ENCODE data around the gene ZNF132.

DNA sequence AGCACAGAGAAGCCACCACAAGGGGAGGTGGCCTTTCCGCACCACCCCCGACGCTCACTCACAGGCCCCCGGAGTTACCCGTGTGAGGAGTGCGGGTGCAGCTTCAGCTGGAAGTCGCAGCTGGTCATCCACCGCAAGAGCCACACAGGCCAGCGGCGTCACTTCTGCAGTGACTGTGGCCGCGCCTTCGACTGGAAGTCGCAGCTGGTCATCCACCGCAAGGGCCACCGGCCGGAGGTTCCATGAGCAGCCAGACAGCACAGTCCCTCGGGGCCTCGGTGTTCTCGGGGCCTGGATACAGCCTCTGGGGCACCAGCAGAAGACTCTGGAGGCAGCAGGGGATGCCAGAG is 40.5 kb upstream of the ZNF132 start:
- TF ChIP-seq, protein P1, sequence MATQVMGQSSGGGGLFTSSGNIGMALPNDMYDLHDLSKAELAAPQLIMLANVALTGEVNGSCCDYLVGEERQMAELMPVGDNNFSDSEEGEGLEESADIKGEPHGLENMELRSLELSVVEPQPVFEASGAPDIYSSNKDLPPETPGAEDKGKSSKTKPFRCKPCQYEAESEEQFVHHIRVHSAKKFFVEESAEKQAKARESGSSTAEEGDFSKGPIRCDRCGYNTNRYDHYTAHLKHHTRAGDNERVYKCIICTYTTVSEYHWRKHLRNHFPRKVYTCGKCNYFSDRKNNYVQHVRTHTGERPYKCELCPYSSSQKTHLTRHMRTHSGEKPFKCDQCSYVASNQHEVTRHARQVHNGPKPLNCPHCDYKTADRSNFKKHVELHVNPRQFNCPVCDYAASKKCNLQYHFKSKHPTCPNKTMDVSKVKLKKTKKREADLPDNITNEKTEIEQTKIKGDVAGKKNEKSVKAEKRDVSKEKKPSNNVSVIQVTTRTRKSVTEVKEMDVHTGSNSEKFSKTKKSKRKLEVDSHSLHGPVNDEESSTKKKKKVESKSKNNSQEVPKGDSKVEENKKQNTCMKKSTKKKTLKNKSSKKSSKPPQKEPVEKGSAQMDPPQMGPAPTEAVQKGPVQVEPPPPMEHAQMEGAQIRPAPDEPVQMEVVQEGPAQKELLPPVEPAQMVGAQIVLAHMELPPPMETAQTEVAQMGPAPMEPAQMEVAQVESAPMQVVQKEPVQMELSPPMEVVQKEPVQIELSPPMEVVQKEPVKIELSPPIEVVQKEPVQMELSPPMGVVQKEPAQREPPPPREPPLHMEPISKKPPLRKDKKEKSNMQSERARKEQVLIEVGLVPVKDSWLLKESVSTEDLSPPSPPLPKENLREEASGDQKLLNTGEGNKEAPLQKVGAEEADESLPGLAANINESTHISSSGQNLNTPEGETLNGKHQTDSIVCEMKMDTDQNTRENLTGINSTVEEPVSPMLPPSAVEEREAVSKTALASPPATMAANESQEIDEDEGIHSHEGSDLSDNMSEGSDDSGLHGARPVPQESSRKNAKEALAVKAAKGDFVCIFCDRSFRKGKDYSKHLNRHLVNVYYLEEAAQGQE (IDR thresholded peaks at IDR 0.05; ENCODE audit: insufficient read depth in 1 of 2, low read depth in 2 of 2, low read length in 2 of 2) = no peak
- TF ChIP-seq SIN3A (IDR thresholded peaks at IDR 0.05; ENCODE audit: borderline replicate concordance, insufficient read depth, low read length) (no peak), TAF1 (IDR thresholded peaks at IDR 0.05; ENCODE audit: borderline replicate concordance, insufficient read depth, low read length) (no peak), POLR2AphosphoS5 (IDR thresholded peaks at IDR 0.05; ENCODE audit: low read depth, low read length) (no peak)

Data from PFSK-1 (cell line).